Neural progenitor cell (in vitro differentiated cells): ENCODE data around the gene CDK13.

Experiments
- EZH2 ChIP-seq: fragments of 200-600 bp; sonication (generic); IDR thresholded peaks from 2 replicates; pipeline ENCODE4 v1.6.1; 2017; ENCODE audit warnings: antibody characterized with exemption, mild to moderate bottlenecking, moderate library complexity
- TF ChIP-seq, protein P1 (sequence below): fragments of 200-600 bp; sonication (generic); IDR thresholded peaks from 2 replicates; pipeline ENCODE4 v1.5.1; 2017; ENCODE audit warnings: antibody characterized with exemption, mild to moderate bottlenecking

DNA sequence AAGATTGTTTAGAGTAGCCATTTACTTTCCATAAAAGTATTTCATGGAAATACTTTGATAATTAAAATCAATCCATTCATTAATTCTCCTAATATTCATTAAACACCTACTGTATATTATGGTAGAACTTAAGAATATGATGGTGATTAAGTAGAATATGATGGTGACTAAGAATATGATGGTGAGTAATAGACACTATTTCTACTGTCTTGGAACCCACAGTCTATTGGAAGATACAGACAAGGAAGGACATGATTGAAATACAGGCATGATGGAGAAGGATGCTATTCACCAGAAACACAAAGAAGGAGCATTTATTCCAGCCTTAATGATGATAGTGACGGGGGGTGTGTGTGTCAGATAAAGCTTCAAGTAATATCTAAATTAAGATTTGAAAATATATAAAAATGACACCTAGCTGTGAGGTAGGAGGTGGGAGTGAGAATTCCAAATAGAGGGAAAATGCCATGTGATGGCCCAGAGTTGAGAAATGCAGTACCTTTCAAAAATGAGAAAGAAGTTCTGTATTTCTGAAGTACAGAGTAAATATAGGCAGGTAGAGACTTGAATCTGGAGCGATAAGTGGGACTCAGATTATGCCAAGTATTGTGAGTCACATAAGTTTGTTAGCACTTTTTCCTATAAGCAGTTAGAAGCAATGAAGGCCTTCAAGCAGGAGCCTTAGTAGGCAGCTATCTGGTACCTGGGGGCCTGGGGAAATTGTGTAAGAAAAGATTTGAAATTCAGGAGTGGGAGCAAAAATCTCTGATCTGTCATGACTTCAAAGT is 12.5 kb upstream of the CDK13 start:
- TF ChIP-seq, protein P1, sequence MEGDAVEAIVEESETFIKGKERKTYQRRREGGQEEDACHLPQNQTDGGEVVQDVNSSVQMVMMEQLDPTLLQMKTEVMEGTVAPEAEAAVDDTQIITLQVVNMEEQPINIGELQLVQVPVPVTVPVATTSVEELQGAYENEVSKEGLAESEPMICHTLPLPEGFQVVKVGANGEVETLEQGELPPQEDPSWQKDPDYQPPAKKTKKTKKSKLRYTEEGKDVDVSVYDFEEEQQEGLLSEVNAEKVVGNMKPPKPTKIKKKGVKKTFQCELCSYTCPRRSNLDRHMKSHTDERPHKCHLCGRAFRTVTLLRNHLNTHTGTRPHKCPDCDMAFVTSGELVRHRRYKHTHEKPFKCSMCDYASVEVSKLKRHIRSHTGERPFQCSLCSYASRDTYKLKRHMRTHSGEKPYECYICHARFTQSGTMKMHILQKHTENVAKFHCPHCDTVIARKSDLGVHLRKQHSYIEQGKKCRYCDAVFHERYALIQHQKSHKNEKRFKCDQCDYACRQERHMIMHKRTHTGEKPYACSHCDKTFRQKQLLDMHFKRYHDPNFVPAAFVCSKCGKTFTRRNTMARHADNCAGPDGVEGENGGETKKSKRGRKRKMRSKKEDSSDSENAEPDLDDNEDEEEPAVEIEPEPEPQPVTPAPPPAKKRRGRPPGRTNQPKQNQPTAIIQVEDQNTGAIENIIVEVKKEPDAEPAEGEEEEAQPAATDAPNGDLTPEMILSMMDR, result no peak
- no peak for TF ChIP-seq EZH2
